OCI-LY1 (cell line): Measurements from ENCODE around the gene SP100.

Experiments used
- H2AFZ ChIP-seq: fragments of 200-600 bp; sonication (generic), shearing (Covaris generic); 2 replicates; pipeline ENCODE4 v1.6.0; 2014; ENCODE audit warnings: antibody characterized with exemption, mild to moderate bottlenecking, low read length
- H3F3A ChIP-seq: fragments of 200-600 bp; sonication (generic), shearing (Covaris generic); 2 replicates; pipeline ENCODE4 v1.6.0; 2014; ENCODE audit warnings: mild to moderate bottlenecking, antibody characterized with exemption, low read length, moderate library complexity; ENCODE audit not compliant: insufficient read depth
- H3K27ac ChIP-seq: fragments of 200-600 bp; sonication (generic); 2 replicates; pipeline ENCODE4 v1.5.1; 2014; ENCODE audit warnings: low read length, mixed run types, mild to moderate bottlenecking, low read depth; ENCODE audit not compliant: poor library complexity, severe bottlenecking
- H3K27me3 ChIP-seq: fragments of 200-600 bp; sonication (generic); 2 replicates; pipeline ENCODE4 v1.6.0; 2014; ENCODE audit warnings: antibody characterized with exemption, mild to moderate bottlenecking, low read length, moderate library complexity; ENCODE audit not compliant: insufficient read depth
- H3K36me3 ChIP-seq: fragments of 200-600 bp; sonication (generic); 2 replicates; pipeline ENCODE4 v1.6.1; 2014; ENCODE audit warnings: mild to moderate bottlenecking, antibody characterized with exemption, low read length, moderate library complexity, mixed read lengths; ENCODE audit not compliant: insufficient read depth
- H3K4me1 ChIP-seq: fragments of 200-600 bp; sonication (generic); 2 replicates; pipeline ENCODE4 v1.5.1; 2014; ENCODE audit warnings: mild to moderate bottlenecking, low read length, moderate library complexity; ENCODE audit not compliant: insufficient read depth, severe bottlenecking
- H3K4me2 ChIP-seq: fragments of 200-600 bp; sonication (generic), shearing (Covaris generic); 2 replicates; pipeline ENCODE4 v1.6.1; 2014; ENCODE audit warnings: low read length
- H3K4me3 ChIP-seq: fragments of 200-600 bp; sonication (generic); 2 replicates; pipeline ENCODE4 v1.5.1; 2014; ENCODE audit warnings: low read length, low read depth, mild to moderate bottlenecking, mixed read lengths; ENCODE audit not compliant: poor library complexity, severe bottlenecking
- H3K79me2 ChIP-seq: fragments of 200-600 bp; shearing (Covaris generic); 2 replicates; pipeline ENCODE4 v1.6.1; 2016; ENCODE audit warnings: mixed run types, low read length, mixed read lengths; ENCODE audit not compliant: insufficient read depth
- H3K9ac ChIP-seq: fragments of 200-600 bp; sonication (generic), shearing (Covaris generic); 2 replicates; pipeline ENCODE4 v1.6.1; 2014; ENCODE audit warnings: mild to moderate bottlenecking, low read length, mixed read lengths
- H3K9me2 ChIP-seq: fragments of 200-600 bp; sonication (generic), shearing (Covaris generic); 2 replicates; pipeline ENCODE4 v1.6.1; 2014; ENCODE audit warnings: low read depth, mild to moderate bottlenecking, low read length, mixed read lengths
- H3K9me3 ChIP-seq: fragments of 200-600 bp; shearing (Covaris generic); 2 replicates; pipeline ENCODE4 v1.6.1; 2014; ENCODE audit warnings: low read length, mixed read lengths
- H4K20me1 ChIP-seq: fragments of 200-600 bp; sonication (generic), shearing (Covaris generic); 2 replicates; pipeline ENCODE4 v1.6.0; 2016; ENCODE audit warnings: mild to moderate bottlenecking, low read length; ENCODE audit not compliant: insufficient read depth
- EZH2 ChIP-seq: fragments of 200-600 bp; sonication (generic), shearing (Covaris generic); IDR thresholded peaks from 2 replicates; pipeline ENCODE4 v1.8.0; 2017; ENCODE audit warnings: borderline replicate concordance, mixed run types, mild to moderate bottlenecking, antibody characterized with exemption, low read length, moderate library complexity, mixed read lengths
- TF ChIP-seq, protein P1 (sequence below): fragments of 200-600 bp; sonication (generic), shearing (Covaris generic); IDR thresholded peaks from 2 replicates; pipeline ENCODE4 v1.5.1; 2017; ENCODE audit warnings: mild to moderate bottlenecking, antibody characterized with exemption, low read length, moderate library complexity, mixed read lengths

The SP100 gene

DNA sequence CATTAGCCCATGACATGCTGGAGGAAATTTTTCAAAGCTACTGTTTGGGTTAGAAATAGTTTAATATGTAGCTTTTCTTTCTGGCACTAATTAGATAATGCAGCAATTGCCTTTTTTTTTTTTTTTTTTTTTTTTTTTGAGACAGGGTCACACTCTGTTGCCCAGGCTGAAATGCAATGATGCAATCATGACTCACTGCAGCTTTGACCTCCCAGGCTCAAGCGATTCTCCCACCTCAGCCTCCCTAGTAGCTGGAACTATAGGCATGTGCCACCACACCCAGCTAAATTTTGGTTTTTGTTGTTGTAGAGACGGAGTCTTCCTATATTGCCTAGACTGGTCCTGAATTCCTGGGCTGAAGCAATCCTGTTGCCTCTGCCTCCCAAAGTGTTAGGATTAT, 136.2 kb downstream of the SP100 start:
- no peaks in the 10 kb centered on the region for H3K9me2 ChIP-seq
- H3K4me3 ChIP-seq, result no peak overlapping the region
- no peaks in the 10 kb centered on the region for H3K4me1 ChIP-seq
- H3K9ac ChIP-seq, result no peak overlapping the region
- H3K27me3 ChIP-seq, result no peaks in the 10 kb centered on the region
- H3K4me2 ChIP-seq, result no peak overlapping the region
- no peaks in the 10 kb centered on the region for H4K20me1 ChIP-seq
- no peak overlapping the region for H2AFZ ChIP-seq
- no peaks in the 10 kb centered on the region for H3F3A ChIP-seq
- no peak for TF ChIP-seq EZH2
- TF ChIP-seq, protein P1, sequence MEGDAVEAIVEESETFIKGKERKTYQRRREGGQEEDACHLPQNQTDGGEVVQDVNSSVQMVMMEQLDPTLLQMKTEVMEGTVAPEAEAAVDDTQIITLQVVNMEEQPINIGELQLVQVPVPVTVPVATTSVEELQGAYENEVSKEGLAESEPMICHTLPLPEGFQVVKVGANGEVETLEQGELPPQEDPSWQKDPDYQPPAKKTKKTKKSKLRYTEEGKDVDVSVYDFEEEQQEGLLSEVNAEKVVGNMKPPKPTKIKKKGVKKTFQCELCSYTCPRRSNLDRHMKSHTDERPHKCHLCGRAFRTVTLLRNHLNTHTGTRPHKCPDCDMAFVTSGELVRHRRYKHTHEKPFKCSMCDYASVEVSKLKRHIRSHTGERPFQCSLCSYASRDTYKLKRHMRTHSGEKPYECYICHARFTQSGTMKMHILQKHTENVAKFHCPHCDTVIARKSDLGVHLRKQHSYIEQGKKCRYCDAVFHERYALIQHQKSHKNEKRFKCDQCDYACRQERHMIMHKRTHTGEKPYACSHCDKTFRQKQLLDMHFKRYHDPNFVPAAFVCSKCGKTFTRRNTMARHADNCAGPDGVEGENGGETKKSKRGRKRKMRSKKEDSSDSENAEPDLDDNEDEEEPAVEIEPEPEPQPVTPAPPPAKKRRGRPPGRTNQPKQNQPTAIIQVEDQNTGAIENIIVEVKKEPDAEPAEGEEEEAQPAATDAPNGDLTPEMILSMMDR, result no peak
- H3K36me3 ChIP-seq, result no peaks in the 10 kb centered on the region
- 0 out of 2 replicates have a peak, but pooled peaks cover 4% of the 10 kb centered on the region for H3K9me3 ChIP-seq
- H3K27ac ChIP-seq, result no peak overlapping the region
- no peaks in the 10 kb centered on the region for H3K79me2 ChIP-seq

- Histone ChIP-seq H3K4me1 (no peaks in the 10 kb centered on the region), H3K9me3 (0 out of 2 replicates have a peak, but pooled peaks cover 4% of the 10 kb centered on the region), H3K4me3 (no peak overlapping the region), H4K20me1 (no peaks in the 10 kb centered on the region), H3K36me3 (no peaks in the 10 kb centered on the region), H3K9me2 (no peaks in the 10 kb centered on the region), H2AFZ (no peak overlapping the region), H3K27me3 (no peaks in the 10 kb centered on the region), H3F3A (no peaks in the 10 kb centered on the region), H3K4me2 (no peak overlapping the region), H3K9ac (no peak overlapping the region), H3K79me2 (no peaks in the 10 kb centered on the region), H3K27ac (no peak overlapping the region)
- no peak for TF ChIP-seq EZH2
- TF ChIP-seq, protein P1, result no peak
Measured at GRCh38 chr2:230557065-230557464, 141.1 kb downstream of the SP100 start.

DNA sequence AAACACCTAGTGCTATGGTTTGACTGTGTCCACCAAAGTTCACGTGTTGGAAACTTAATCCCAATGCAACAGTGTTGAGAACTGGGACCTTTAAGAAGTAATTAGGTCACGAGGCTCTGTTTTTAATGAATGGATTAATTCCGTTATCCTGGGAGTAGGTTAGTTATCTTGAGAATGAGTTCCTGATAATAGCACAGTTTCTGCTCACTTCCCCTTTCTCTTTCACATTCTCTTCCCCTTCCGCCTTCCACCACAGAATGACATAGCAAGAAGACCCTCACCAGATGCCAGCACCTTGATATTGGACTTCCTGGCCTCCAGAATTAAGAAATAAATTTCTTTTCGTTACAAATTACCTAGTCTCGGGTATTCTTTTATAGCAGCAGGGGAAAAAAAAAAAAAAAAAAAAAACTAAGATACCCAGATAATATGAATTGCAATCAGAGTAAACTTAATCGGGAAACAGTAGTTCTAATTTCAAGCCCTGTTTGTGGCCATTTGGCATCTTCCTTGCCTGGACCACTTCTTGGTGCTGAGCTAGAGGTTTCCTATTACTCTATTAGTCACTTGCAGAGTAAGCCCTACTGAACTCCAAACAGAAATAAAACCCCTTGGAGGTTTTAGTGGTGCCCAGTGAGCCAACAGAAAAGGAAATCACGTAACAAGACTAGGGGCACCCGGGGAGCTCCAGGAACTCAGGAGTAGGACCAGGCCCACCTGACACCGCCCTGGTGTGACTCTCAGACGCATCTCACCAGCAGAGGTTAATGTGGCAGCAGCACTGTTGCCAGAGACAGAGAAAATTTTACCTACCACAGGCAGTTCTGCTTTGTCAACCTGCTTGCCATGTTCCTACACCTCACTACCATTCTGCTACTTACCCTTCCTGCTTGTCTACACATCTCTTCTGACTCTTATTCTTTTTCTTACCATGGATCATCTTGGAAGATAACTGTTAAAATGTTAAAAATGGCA, 149.1 kb downstream of the SP100 start:
- H2AFZ ChIP-seq, result peak overlapping the region; percentile 83
- TF ChIP-seq EZH2, result no peak
- TF ChIP-seq, protein P1, result no peak

More for the DNA sequence above, 149.1 kb downstream of the SP100 start:
- Histone ChIP-seq H3K9me3 (0 out of 2 replicates have a peak, but pooled peaks cover 4% of the 10 kb centered on the region), H3K27ac (peak overlapping the region; percentile 69), H4K20me1 (no peaks in the 10 kb centered on the region), H3K27me3 (no peaks in the 10 kb centered on the region), H3K4me1 (peaks cover 18% of the 10 kb centered on the region), H3K4me2 (peak overlapping the region; percentile 21), H3K4me3 (peak overlapping the region; percentile 14), H3K9ac (peak overlapping the region; percentile 12; the same call in 1 of the 2 replicates), H3F3A (no peaks in the 10 kb centered on the region), H3K36me3 (no peaks in the 10 kb centered on the region; the same call in 1 of the 2 replicates), H3K9me2 (no peaks in the 10 kb centered on the region), H3K79me2 (no peaks in the 10 kb centered on the region)
